Stimulated activated CD8-positive, alpha-beta memory T cell treated with anti-CD3 and anti-CD28 coated beads, Interleukin-7, amount 100 ng/mL, for 24 hours (primary cell): ENCODE results near the gene IL1RAPL1.

Experiments
- DNase-seq: peaks from one replicate; pipeline ENCODE4 v3.0.0-alpha.2; 2020; ENCODE audit warnings: low read depth

IL1RAPL1 gene

DNA sequence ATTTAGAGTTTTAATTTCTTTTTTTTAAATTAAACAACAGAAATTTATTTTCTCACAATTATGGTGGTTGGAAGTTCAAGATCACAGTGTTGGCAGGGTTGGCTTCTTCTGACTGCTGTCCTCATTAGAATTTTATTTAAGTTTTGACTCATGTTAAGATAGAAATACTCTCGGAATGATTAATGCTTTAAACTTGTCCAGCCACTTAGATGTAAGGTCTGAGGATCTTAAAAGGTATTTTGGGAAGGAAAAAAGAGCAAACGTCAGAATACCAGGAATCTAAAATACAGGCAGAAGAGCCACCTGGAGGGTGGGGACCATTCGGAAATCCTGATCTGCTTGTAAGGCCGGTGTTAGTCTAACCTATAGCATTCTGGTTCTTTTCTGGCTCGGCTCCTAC, 1205.1 kb downstream of the IL1RAPL1 start:
- DNase-seq = no peak

GRCh38 chrX:29797156-29797555, 1209.9 kb downstream of the IL1RAPL1 start:
- DNase-seq = no peak

GRCh38 chrX:29798469-29798868, 1211.2 kb downstream of the IL1RAPL1 start:
- DNase-seq = no peak

- no peak for DNase-seq
Observed at GRCh38 chrX:29813174-29813573, 1225.9 kb downstream of the IL1RAPL1 start.

- DNase-seq = no peak
Observed at GRCh38 chrX:29824176-29824906, 1237.1 kb downstream of the IL1RAPL1 start.

DNA sequence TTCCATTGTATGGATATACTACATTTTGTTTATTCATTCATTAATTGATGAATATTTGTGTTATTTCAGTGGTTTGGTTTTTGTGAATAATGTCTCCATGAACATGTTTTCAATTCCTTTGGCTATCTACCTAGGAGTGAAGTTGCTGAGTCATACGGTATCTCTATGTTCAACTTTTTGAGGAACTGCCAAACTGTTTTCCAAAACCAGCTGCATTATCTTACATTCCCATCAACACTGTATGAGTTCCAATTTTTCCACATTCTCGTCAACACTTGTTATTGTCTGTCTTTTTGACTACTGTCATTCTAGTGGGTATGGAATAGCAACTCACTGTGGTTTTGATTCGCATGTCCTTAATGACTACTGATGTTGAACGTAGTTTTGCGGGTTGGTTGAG, 1239.5 kb downstream of the IL1RAPL1 start:
- no peak for DNase-seq

- no peak for DNase-seq
Observed at GRCh38 chrX:29834311-29834710, 1247.1 kb downstream of the IL1RAPL1 start.

DNA sequence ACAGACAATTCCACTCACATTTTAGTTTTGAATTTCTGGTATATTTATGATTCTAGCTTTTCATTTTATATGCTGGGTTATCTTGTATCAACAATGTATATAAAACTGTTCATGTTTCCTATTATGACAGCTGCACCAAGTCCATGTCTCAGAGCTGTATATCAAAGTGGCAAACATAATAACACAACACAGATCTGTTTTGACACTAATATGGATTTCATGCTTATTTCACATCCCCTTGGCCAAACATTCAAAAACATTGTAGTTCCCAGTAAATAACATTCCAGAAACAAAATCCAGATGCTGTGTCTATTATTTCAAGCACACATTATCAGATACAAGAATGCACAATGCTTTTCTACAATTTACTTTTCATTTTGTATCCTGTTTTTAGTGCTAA, 1247.5 kb downstream of the IL1RAPL1 start:
- no peak for DNase-seq

DNA sequence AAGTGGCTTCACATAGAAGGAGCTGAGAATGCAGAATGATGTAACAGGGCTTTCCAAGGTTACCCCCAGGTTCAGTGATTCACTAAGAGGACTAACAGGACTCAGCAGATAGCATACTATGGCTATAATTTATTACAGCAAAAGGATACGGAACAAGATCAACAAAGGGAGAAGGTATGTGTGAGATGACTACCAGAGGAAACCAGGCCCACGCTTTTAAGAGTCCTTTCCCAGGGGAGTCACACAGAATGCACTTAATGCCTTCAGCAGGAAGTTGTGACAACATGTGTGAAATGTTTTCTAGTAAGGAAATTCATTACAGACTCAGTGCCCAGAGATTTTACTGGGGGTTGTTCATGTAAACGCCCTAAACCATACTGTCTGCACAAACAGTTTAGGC, 1254.5 kb downstream of the IL1RAPL1 start:
- no peak for DNase-seq

DNA sequence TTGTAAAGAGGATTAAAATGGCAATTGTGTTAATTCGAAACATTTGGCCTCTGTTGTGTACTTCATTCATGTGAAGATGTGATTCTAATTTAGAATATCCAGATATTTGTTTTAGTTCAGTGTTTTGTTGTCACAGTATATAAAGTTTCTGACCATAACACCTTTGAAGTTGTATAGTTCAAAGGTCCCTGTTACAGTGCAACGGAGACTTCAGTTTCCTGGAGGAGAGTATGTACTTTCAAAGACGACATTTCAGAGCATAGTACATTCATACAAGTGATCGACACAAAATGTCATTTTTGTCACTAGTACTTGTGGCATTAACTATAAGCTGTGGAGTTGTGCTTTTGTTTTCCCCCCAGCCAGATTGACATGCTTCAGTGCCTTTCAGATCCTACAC, 1255.3 kb downstream of the IL1RAPL1 start:
- DNase-seq = no peak

GRCh38 chrX:29851857-29852605, 1264.8 kb downstream of the IL1RAPL1 start:
- no peak for DNase-seq

DNA sequence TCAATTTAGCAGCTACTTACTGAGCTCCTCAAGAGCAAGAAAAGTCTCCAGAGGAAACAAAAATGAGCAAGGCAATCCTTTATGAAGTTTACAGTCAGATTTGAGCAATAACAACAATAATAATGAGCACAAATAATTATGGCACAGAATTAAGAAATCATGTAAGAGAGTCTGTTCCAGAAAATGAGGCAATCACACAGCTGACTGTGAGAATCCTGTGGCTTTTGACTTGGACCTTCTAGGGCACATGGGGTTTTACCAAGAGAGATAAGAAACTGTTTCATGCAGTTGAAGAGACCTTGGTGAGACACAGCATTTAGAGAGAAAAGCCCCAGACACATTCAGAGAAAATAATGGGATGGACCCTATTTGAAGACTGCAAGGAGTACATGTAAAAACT, 1265.5 kb downstream of the IL1RAPL1 start:
- DNase-seq = no peak

GRCh38 chrX:29858714-29859113, 1271.5 kb downstream of the IL1RAPL1 start:
- no peak for DNase-seq

DNA sequence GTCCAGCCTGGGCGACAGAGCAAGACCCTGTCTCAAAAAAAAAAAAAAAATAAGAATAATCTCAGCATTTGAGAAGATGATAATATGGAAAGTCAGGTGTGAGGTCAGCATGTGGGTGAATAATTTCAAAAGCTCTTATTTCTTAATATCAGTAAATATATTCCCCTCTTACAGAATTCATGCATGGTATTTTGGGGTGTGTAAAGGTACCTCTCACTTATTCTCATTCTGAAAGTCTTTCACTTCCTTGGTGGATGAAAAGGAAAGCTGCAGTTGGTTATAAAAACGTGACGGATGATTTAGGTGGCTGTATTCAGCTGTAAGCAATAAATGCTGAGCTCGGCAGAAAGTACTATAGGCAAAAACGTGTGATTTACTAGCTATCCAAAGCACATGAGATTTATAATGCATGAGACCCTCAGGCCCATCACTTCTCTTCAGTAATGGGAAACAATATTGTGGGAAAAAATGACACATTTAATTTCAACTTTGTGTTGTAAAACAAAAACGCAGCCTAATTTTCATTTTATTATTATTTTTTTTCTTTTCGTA, 1275.0 kb downstream of the IL1RAPL1 start:
- DNase-seq = no peak

- DNase-seq = no peak
Observed at GRCh38 chrX:29867971-29868370, 1280.7 kb downstream of the IL1RAPL1 start.

- no peak for DNase-seq
Observed at GRCh38 chrX:29869837-29870236, 1282.6 kb downstream of the IL1RAPL1 start.

DNA sequence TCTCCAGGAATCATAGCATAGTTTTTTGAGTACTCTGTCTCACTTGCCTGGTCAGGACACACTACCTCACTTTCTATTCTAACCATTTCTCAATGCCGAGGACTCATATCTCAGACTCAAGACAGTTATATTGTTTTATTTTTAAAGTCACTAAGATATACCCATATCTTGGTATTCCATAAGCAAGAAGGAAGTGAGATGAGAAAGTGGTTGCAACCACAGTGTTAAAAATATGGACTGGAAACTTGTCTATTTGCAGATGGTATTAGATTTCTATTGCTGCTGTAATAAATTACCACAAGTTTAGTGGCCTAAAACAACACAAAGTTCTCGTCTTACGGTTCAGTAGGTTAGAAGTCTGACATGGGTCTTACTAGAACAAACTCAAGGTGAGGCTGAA, 1283.4 kb downstream of the IL1RAPL1 start:
- DNase-seq = no peak

DNA sequence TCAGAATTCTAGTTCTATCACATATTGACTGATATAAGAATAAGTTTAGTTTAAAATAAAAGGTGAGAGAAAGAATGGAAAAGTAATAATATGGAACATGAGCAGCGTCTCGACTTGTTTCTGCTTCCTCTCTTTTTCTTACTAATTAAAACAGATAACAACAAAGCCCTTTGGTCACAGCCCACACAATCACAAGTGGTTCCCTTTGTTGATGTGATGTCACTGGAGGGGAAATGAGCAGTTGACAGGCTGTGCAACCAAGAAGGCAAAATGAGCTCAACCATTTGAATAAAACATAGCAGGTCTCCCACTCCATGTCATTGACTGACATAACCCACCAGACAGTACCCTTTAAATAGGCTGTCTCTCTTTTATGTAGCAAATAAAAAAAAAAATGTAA, 1285.6 kb downstream of the IL1RAPL1 start:
- no peak for DNase-seq

DNA sequence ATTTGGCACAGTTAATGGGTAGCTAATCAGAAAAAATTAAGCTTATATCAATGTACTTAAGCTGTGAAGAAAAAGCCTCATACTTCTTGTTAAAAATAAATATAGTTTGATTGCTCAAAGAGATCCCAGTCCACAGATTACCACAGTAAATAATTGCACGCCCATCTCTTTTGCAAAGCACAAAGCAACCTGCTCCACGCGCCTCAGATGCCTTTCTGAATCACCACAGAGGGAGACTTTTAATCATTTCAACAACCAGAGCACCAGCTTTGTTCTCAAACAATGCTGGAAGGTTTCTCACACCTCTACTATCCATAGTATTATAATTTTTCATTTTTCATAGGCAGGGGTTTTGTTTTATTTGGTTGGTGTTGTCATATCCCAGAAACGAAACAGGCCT, 1289.5 kb downstream of the IL1RAPL1 start:
- no peak for DNase-seq

GRCh38 chrX:29880977-29881376, 1293.7 kb downstream of the IL1RAPL1 start:
- no peak for DNase-seq

DNA sequence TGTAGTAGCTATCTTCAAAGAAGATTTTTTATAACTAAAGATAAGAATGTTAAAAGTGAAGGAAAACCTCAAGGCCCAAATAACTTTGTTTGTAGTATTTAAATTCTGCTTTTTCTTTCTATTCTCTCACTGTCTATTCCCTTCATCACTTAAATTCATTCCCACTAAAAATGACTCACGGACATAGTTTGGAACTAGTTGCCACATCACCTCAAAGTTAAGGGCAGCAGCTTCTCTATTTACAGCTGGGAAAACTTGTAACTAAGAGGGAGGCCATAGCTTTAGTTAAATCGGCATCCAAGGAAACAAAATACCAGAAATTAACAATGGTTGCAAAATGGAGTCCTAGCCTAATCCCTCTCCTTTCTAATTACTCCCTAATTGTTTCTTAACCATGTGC, 1302.8 kb downstream of the IL1RAPL1 start:
- no peak for DNase-seq

- DNase-seq = no peak
Observed at GRCh38 chrX:29890646-29891200, 1303.5 kb downstream of the IL1RAPL1 start.

- DNase-seq = no peak
Observed at GRCh38 chrX:29902004-29902403, 1314.8 kb downstream of the IL1RAPL1 start.
